ENCODE results near the gene CHRNE.

DNA sequence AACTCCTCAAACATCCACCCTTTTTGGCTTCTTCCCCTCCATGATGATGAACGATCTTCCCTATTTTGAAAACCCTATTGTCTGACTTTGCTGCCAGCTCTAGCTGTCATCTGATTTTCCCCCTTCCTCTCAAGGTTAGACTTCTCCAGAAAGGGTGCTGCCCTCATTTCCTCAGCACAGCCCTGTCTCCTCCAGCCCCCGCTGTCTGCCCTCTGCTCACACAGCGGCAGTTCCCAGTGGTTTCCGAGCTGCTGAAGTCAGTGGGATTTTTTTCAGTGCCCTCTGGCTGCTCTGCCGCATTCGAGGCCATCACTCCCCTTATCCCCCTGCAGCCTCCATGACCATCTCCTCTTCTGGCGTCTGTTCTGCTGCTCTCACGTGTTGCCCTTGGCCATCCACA lies 30.1 kb downstream of the CHRNE start:
- TF ChIP-seq FOXP2 (optimal IDR thresholded peaks at IDR 0.05; ENCODE audit: control extremely low read depth, extremely low read length, insufficient read depth): no peak
- TF ChIP-seq EZH2 (IDR thresholded peaks at IDR 0.05): no peak
- TF ChIP-seq POLR2AphosphoS5 (IDR thresholded peaks at IDR 0.05; ENCODE audit: borderline replicate concordance, low read depth, low read length): no peak
